HEK293T (cell line): Measurements from ENCODE around the gene CGB1.

Experiments
- BHLHE40 ChIP-seq: fragments of 450-650 bp; IDR thresholded peaks from 2 replicates; pipeline ENCODE4 v1.6.1; 2016; ENCODE audit warnings: mild to moderate bottlenecking, moderate library complexity, borderline replicate concordance
- FOXA1 ChIP-seq: fragments of 450-650 bp; IDR thresholded peaks from 2 replicates; pipeline ENCODE4 v1.6.1; 2016; ENCODE audit warnings: mild to moderate bottlenecking
- FOXM1 ChIP-seq: fragments of 450-650 bp; IDR thresholded peaks from 2 replicates; pipeline ENCODE4 v1.6.1; 2017; ENCODE audit warnings: mild to moderate bottlenecking, borderline replicate concordance

DNA sequence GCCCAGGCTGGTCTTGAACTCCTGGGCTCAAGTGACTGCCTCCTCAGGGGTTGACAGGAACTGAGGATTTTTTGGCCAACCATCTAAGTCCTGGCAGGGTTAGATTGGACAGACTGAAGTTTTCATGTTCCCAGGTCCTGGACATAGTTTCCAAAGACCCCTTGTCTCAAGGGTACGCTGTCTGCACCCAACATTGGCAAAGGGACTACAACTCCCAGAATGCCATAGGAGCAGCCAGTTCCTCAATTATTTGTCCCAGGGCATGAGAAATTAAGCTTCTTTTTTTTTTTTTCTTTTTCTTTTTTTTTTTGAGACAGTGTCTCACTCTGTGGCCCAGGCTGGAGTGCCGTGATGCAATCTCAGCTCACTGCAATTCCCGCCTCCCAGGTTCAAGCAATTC is 50.5 kb downstream of the CGB1 start:
- TF ChIP-seq BHLHE40 (no peak), FOXM1 (no peak), FOXA1 (no peak)
